HUES6 (cell line): Measurements from ENCODE around the gene PPP2R5B.

Experiments used
- H3K27ac ChIP-seq: 2 replicates; pipeline ENCODE4 v1.7.0; 2013; ENCODE audit warnings: low read depth, mild to moderate bottlenecking, low read length, inconsistent platforms
- H3K27me3 ChIP-seq: 2 replicates; pipeline ENCODE4 v1.6.1; 2013; ENCODE audit warnings: low read length; ENCODE audit not compliant: control insufficient read depth, insufficient read depth
- H3K36me3 ChIP-seq: 2 replicates; pipeline ENCODE4 v1.6.1; 2013; ENCODE audit warnings: low read length; ENCODE audit not compliant: control insufficient read depth, insufficient read depth
- H3K4me1 ChIP-seq: 2 replicates; pipeline ENCODE4 v1.6.1; 2013; ENCODE audit warnings: low read length; ENCODE audit not compliant: control insufficient read depth, insufficient read depth
- H3K4me3 ChIP-seq: 2 replicates; pipeline ENCODE4 v1.5.1; 2013; ENCODE audit warnings: low read depth, low read length
- H3K9ac ChIP-seq: one replicate; pipeline ENCODE4 v1.6.1; 2013; ENCODE audit warnings: mild to moderate bottlenecking, low read length
- H3K9me3 ChIP-seq: 2 replicates; pipeline ENCODE4 v1.6.1; 2013; ENCODE audit warnings: low read depth, low read length; ENCODE audit not compliant: control insufficient read depth, insufficient read depth

PPP2R5B gene

DNA sequence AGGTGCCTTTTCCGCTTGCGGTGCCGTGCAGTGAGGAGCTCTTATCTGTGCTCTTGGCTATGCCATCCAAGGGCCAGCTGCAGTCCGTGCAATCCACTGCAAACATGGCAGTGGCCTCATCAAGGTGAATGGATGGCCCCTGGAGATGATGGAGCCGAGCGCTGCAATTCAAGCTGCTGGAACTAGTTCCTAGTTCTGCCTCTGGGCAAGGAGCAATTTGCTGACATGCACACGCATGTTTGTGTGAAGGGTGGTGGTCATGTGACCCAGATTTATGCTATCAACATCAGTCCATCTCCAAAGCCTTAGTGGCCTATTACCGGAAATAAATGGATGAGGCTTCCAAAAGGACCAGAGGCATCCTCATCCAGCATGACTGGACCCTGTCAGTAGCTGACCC is 43.0 kb upstream of the PPP2R5B start:
- no peak overlapping the region for H3K4me3 ChIP-seq
- H3K4me1 ChIP-seq: peaks cover 19% of the 10 kb centered on the region
- H3K27ac ChIP-seq: no peak overlapping the region
- no peaks in the 10 kb centered on the region for H3K36me3 ChIP-seq
- no peak overlapping the region for H3K9ac ChIP-seq
- H3K9me3 ChIP-seq: no peaks in the 10 kb centered on the region
- no peaks in the 10 kb centered on the region for H3K27me3 ChIP-seq

DNA sequence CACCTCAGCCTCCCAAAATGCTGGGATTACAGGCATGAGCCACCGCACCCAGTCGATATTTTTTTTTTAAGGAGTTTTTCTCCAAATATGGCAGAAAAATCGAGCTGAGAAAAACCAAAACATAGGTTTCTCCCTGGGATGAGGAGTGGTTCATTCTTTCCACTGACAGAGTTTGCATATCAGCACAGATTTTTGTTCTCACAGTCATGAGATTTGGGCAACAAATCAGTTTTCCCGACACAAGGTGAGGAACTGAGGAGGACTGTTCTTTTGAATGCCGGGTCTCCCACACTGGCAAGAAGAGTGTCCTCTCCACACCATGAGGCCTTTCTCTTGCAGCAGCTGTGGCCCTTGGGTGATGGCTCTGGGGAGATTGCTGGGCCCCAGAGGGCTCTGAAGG is 42.2 kb upstream of the PPP2R5B start:
- Histone ChIP-seq H3K36me3 (no peaks in the 10 kb centered on the region), H3K27ac (no peak overlapping the region), H3K9ac (no peak overlapping the region), H3K27me3 (no peaks in the 10 kb centered on the region), H3K4me3 (no peak overlapping the region), H3K9me3 (no peaks in the 10 kb centered on the region), H3K4me1 (peaks cover 13% of the 10 kb centered on the region)

- Histone ChIP-seq H3K9ac (peak overlapping the region; percentile 15), H3K36me3 (no peaks in the 10 kb centered on the region), H3K27ac (no peak overlapping the region), H3K27me3 (no peaks in the 10 kb centered on the region), H3K9me3 (no peaks in the 10 kb centered on the region), H3K4me3 (no peak overlapping the region), H3K4me1 (peaks cover 19% of the 10 kb centered on the region)
Observed at GRCh38 chr11:64883575-64883974, 40.9 kb upstream of the PPP2R5B start.

- Histone ChIP-seq H3K27ac (no peak overlapping the region), H3K4me3 (no peak overlapping the region), H3K9me3 (no peaks in the 10 kb centered on the region), H3K4me1 (peaks cover 24% of the 10 kb centered on the region), H3K36me3 (no peaks in the 10 kb centered on the region), H3K9ac (peak overlapping the region; percentile 15), H3K27me3 (no peaks in the 10 kb centered on the region)
Observed at GRCh38 chr11:64884019-64884418, 40.5 kb upstream of the PPP2R5B start.

- Histone ChIP-seq H3K27ac (no peak overlapping the region), H3K4me1 (peaks cover 18% of the 10 kb centered on the region)
Observed at GRCh38 chr11:64885367-64886286, 38.9 kb upstream of the PPP2R5B start.

DNA sequence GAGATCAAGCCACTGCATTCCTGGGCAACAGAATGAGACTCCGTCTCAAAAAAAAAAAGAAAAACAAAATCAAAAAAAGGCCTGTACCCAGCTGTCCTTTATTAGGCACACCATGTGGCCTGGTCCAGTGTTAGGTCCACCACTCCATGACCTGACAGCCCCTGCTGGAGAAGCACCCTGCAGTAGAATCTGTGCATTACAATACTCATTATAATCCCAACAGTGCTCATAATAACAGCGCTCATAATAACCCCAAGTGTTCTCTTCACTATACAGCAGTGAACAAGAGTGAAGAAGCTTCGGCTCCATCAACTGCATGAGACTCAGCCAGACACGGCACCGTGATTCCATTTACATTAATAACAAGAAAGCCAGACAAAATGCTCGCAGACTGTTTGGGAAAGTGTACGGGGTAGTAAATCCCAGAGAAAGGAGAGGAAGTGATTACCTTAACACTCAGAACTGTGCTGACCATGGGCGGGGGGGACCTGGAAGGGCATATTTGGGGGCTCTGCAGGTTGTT is 37.2 kb upstream of the PPP2R5B start:
- Histone ChIP-seq H3K4me1 (peaks cover 18% of the 10 kb centered on the region), H3K27me3 (no peaks in the 10 kb centered on the region), H3K4me3 (peak overlapping the region; percentile 49; the same call in 1 of the 2 replicates), H3K9me3 (no peaks in the 10 kb centered on the region), H3K36me3 (no peaks in the 10 kb centered on the region), H3K27ac (no peak overlapping the region), H3K9ac (peak overlapping the region; percentile 17)

More at GRCh38 chr11:64885367-64886286, 38.9 kb upstream of the PPP2R5B start:
- H3K27me3 ChIP-seq: no peaks in the 10 kb centered on the region
- H3K9ac ChIP-seq: no peak overlapping the region
- no peaks in the 10 kb centered on the region for H3K36me3 ChIP-seq
- no peaks in the 10 kb centered on the region for H3K9me3 ChIP-seq
- no peak overlapping the region for H3K4me3 ChIP-seq

- Histone ChIP-seq H3K27me3 (no peaks in the 10 kb centered on the region), H3K36me3 (no peaks in the 10 kb centered on the region), H3K9me3 (no peaks in the 10 kb centered on the region), H3K9ac (peak overlapping the region; percentile 56), H3K4me3 (peak overlapping the region; percentile 49), H3K4me1 (peaks cover 18% of the 10 kb centered on the region), H3K27ac (no peak overlapping the region)
Observed at GRCh38 chr11:64887757-64888405, 36.6 kb upstream of the PPP2R5B start.

DNA sequence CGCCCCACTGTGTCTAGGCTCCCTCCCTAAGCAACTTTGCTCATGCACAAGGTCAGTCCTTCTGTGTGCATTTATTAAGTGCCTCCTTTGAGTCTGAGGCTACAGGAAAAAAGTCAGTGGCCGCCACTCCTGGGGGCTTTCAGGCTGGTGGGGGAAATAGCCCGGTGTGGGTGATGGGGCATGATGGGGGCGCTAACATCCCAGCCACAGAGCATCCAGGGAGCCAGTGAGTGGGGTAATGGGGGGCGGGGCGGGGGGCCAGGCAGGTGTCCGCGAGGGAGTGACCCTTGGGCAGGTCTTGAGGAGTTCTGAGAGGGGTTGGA is 36.1 kb upstream of the PPP2R5B start:
- Histone ChIP-seq H3K9me3 (no peaks in the 10 kb centered on the region), H3K9ac (peak overlapping the region; percentile 56), H3K4me3 (peak overlapping the region; percentile 49), H3K27ac (no peak overlapping the region), H3K4me1 (peaks cover 18% of the 10 kb centered on the region), H3K27me3 (no peaks in the 10 kb centered on the region), H3K36me3 (no peaks in the 10 kb centered on the region)

DNA sequence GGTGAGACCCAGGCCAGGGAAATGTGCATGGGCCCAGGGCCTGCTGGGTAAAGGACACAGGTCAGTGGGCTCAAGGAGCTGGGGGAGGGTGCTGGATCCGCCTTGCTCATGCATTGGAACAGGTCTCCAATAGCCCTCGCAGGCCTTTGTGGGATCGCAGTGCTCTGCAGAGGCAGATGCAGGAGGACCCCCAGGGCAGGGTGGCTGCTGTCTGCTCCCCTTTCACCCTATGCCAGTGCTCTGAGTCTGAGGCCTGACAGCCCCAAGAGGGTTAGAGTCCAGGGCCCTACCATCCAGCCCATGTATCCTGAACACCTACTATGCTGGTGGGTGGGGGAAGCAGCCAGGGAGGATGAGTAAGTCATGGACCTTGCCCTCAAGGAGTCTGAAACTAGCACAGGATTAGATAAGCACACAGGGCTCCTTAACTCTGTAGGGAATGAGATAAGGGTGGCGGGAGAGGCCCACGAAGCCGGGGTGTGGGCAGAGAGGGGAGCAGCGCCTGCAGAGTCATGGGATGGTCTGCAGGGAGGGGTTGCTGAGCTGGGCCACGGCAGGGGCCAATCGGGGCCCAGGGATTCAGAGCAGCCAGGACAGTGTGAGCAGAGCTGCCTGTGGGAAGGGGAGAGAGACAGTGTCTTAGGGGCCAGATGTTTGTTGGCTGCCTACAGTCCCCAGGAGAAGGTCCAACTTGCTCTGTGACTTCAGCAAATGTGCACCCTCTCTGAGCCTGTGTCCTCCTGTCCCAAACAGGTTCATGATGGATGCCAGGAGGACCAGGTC is 35.6 kb upstream of the PPP2R5B start:
- H3K36me3 ChIP-seq: no peaks in the 10 kb centered on the region
- H3K9me3 ChIP-seq: no peaks in the 10 kb centered on the region
- peaks cover 18% of the 10 kb centered on the region for H3K4me1 ChIP-seq
- H3K4me3 ChIP-seq: no peak overlapping the region
- H3K27ac ChIP-seq: no peak overlapping the region
- no peaks in the 10 kb centered on the region for H3K27me3 ChIP-seq
- no peak overlapping the region for H3K9ac ChIP-seq

GRCh38 chr11:64890522-64890939 is 34.0 kb upstream of the PPP2R5B start:
- H3K27me3 ChIP-seq: no peaks in the 10 kb centered on the region
- H3K4me1 ChIP-seq: peaks cover 18% of the 10 kb centered on the region
- no peak overlapping the region for H3K27ac ChIP-seq
- no peaks in the 10 kb centered on the region for H3K9me3 ChIP-seq
- no peak overlapping the region for H3K9ac ChIP-seq
- H3K4me3 ChIP-seq: no peak overlapping the region
- H3K36me3 ChIP-seq: peaks cover 4% of the 10 kb centered on the region; the same call in 1 of the 2 replicates
